Ishikawa (cell line): ENCODE results near the gene LRRC8C.

Experiments
- CEBPB ChIP-seq: IDR thresholded peaks from 2 replicates; pipeline ENCODE4 v1.6.1; 2012
- EP300 ChIP-seq: IDR thresholded peaks from 2 replicates; pipeline ENCODE4 v1.6.1; 2012; ENCODE audit warnings: borderline replicate concordance
- RAD21 ChIP-seq: IDR thresholded peaks from 2 replicates; pipeline ENCODE4 v1.6.1; 2012; ENCODE audit warnings: low read depth
- TF ChIP-seq, protein P1 (sequence below): IDR thresholded peaks from 2 replicates; pipeline ENCODE4 v1.6.1; 2012; ENCODE audit warnings: low read depth, mild to moderate bottlenecking
- TF ChIP-seq, protein P2 (sequence below): IDR thresholded peaks from 2 replicates; pipeline ENCODE4 v1.6.1; 2012

DNA sequence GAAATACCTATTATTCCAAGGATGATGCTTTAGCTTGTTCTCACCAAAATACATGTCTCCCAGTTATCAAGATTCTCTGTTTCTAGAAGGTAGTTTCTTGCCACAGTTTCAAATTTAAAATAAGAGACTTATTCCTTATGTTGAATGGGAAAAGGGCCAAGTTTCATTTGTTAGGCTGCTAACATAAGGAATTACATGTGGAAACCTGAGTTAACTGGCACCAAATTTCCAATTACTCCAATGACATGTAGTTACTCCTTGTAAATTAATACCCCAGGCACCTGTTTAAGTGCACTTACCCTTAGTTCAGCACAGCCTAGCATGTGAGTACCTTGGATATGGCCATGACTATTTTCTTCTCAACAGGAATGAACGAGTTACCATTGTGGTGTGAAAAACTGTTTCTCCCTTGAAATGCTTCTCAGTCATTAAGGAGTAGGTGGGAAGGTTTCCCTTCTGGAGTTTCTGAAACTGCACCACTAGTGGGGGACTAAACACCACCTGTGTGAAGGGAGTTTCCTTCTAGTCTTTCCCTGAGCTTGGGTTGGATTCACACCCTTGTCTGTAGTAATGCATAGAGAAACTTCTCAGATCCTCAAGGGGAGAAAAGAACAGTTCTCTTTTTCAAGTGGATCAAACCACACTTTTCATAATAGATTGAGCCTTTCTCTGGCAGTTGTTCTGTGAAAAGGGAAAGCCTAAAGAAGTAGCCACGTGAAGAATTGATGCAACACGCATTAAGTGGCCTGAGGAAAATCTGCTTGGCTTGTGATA lies 32.3 kb upstream of the LRRC8C start:
- TF ChIP-seq RAD21: no peak
- TF ChIP-seq, protein P1, sequence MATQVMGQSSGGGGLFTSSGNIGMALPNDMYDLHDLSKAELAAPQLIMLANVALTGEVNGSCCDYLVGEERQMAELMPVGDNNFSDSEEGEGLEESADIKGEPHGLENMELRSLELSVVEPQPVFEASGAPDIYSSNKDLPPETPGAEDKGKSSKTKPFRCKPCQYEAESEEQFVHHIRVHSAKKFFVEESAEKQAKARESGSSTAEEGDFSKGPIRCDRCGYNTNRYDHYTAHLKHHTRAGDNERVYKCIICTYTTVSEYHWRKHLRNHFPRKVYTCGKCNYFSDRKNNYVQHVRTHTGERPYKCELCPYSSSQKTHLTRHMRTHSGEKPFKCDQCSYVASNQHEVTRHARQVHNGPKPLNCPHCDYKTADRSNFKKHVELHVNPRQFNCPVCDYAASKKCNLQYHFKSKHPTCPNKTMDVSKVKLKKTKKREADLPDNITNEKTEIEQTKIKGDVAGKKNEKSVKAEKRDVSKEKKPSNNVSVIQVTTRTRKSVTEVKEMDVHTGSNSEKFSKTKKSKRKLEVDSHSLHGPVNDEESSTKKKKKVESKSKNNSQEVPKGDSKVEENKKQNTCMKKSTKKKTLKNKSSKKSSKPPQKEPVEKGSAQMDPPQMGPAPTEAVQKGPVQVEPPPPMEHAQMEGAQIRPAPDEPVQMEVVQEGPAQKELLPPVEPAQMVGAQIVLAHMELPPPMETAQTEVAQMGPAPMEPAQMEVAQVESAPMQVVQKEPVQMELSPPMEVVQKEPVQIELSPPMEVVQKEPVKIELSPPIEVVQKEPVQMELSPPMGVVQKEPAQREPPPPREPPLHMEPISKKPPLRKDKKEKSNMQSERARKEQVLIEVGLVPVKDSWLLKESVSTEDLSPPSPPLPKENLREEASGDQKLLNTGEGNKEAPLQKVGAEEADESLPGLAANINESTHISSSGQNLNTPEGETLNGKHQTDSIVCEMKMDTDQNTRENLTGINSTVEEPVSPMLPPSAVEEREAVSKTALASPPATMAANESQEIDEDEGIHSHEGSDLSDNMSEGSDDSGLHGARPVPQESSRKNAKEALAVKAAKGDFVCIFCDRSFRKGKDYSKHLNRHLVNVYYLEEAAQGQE: no peak
- TF ChIP-seq, protein P2, sequence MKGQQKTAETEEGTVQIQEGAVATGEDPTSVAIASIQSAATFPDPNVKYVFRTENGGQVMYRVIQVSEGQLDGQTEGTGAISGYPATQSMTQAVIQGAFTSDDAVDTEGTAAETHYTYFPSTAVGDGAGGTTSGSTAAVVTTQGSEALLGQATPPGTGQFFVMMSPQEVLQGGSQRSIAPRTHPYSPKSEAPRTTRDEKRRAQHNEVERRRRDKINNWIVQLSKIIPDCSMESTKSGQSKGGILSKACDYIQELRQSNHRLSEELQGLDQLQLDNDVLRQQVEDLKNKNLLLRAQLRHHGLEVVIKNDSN: no peak
- TF ChIP-seq EP300: no peak
- no peak for TF ChIP-seq CEBPB
